BJ (cell line): Measurements from ENCODE around the gene APBB1IP. TPM values are rescaled to one million over a fixed set of nuclear protein-coding genes. Genes with fewer than 3 reads are reported as not detected.

Experiments used
- CTCF ChIA-PET: fragments of 350-600 bp; formaldehyde crosslinking; extraction: SDS; loops from one replicate; lab custom pipeline; 2021; ENCODE audit warnings: antibody characterized with exemption, inconsistent platforms; lab: Yijun Ruan, JAX
- POLR2A ChIA-PET: fragments of 300-600 bp; sonication (Branson Sonifier 250); formaldehyde crosslinking; extraction: SDS; loops from one replicate; lab custom pipeline; 2021; ENCODE audit warnings: antibody characterized with exemption; lab: Charles Lee
- DNase-seq: peaks from one replicate; pipeline ENCODE4 v3.0.0-alpha.2; 2011; ENCODE audit warnings: low read depth
- H3K27me3 ChIP-seq: 2 replicates; pipeline ENCODE4 v1.6.0; 2011; ENCODE audit warnings: low read length; ENCODE audit not compliant: control insufficient read depth, insufficient read depth
- H3K36me3 ChIP-seq: 2 replicates; pipeline ENCODE4 v1.5.1; 2011; ENCODE audit warnings: low read length; ENCODE audit not compliant: control insufficient read depth, insufficient read depth
- H3K4me3 ChIP-seq: 2 replicates; pipeline ENCODE4 v1.5.1; 2011; ENCODE audit warnings: low read depth, mild to moderate bottlenecking, control low read depth, low read length
- polyA plus RNA-seq: library from polyadenylated mRNA; depleted of rRNA; stranded (reverse); fragments of >200 nt; gene quantifications from 2 replicates; pipeline ENCODE4 v1.2.3, GENCODE V29; 2011
- TF ChIP-seq, protein P1 (sequence below): IDR thresholded peaks from 2 replicates; pipeline ENCODE4 v1.5.1; 2011; ENCODE audit warnings: low read depth, mild to moderate bottlenecking, control low read depth, inconsistent platforms, low read length, moderate library complexity; ENCODE audit not compliant: insufficient read depth

Gene APBB1IP
- polyA plus RNA-seq, 1 experiment, result 4.3 TPM

DNA sequence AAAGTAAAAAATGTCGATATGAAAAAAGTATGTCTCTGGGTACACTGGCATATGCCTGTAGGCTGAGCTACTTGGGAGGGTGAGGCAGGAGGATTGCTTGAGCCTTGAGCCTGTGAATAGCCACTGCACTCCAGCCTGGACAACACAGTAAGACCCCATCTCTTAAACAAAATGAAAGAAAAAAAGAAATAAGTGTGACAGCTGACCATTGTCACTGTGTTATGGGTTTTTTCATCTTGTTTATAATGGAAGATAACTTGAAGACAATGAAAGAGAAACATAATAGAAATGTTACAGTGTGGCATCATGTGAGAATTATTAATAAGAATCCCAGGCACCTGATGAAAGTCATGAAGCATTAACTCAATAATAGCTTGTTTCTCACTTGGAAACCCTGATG, 75.0 kb downstream of the APBB1IP start:
- ChIA-PET POLR2A (no interaction called here), CTCF (no interaction called here)
- Histone ChIP-seq H3K36me3 (no peaks in the 10 kb centered on the region), H3K4me3 (no peak overlapping the region), H3K27me3 (no peaks in the 10 kb centered on the region)
- TF ChIP-seq, protein P1, sequence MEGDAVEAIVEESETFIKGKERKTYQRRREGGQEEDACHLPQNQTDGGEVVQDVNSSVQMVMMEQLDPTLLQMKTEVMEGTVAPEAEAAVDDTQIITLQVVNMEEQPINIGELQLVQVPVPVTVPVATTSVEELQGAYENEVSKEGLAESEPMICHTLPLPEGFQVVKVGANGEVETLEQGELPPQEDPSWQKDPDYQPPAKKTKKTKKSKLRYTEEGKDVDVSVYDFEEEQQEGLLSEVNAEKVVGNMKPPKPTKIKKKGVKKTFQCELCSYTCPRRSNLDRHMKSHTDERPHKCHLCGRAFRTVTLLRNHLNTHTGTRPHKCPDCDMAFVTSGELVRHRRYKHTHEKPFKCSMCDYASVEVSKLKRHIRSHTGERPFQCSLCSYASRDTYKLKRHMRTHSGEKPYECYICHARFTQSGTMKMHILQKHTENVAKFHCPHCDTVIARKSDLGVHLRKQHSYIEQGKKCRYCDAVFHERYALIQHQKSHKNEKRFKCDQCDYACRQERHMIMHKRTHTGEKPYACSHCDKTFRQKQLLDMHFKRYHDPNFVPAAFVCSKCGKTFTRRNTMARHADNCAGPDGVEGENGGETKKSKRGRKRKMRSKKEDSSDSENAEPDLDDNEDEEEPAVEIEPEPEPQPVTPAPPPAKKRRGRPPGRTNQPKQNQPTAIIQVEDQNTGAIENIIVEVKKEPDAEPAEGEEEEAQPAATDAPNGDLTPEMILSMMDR, result no peak
- DNase-seq, result no peak

DNA sequence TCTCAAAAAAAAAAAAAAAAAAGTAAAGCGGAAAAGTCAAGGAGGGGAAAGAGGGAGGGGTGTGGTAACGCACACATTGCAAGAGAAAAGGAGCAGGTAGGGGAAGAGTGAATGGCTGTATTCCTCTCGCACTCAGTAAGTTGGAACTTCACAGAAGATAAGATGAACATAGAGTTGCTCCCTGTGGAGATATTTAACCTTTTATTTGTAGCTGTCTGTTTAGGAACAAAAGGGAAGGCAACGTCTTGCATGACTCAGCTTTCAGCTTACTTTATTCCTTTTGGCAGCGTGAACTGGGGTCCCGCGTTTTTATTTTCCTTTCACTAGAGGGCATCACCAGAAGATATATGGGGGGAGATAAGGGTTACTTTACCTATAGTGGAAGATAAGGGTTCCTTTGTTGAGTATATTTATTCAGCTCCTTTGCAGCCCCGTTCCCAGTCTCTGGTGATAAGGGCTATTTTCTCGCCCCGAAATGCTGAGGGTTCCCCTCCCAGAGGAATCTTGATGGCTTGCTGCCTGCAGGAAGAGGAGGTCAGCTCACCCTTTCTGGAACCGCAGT, 78.5 kb downstream of the APBB1IP start:
- TF ChIP-seq, protein P1, result no peak
- no peak for DNase-seq
- ChIA-PET CTCF (interaction anchor here (1.0 kb wide), 1 partner anchor 13 kb away, joined by 5 read pairs; no protein-coding TSS in a partner anchor), POLR2A (no interaction called here)
- H3K27me3 ChIP-seq, result no peaks in the 10 kb centered on the region
- H3K4me3 ChIP-seq, result no peak overlapping the region
- no peaks in the 10 kb centered on the region; the same call in 1 of the 2 replicates for H3K36me3 ChIP-seq

DNA sequence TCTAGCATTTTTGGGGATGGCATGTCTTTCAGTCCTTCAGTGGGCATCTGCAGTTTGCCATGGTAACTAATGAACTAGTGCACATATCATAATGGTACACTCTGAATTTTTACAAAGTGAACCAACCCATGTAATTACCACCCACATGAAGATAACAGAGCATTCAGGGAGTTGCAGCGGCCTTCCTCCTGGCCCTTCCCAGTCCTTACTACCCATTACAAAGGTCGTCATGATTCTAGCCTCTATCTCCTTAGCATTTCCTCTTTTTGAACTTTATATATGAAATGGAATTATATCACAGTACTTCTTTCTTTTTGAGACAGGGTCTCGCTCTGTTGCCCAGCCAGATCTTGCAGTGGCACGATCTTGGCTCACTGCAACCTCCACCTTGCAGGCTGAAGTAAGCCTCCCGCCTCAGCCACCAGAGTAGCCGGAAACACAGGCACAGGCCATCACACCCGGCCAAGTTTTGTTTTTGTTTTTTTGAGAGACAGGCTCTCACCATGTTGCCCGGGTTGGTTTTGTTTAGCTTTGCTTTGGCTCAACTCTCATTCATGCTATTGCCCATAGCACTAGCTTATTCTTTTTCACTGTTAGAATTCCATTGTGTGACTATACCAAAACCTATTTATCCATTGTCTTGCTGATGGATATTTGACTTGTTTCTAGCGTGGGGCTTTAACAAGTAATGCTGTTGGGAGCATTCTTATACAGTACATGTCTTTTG, 79.2 kb downstream of the APBB1IP start:
- Histone ChIP-seq H3K36me3 (no peaks in the 10 kb centered on the region; the same call in 1 of the 2 replicates), H3K4me3 (no peak overlapping the region), H3K27me3 (no peaks in the 10 kb centered on the region)
- DNase-seq, result no peak
- ChIA-PET CTCF (no interaction called here), POLR2A (no interaction called here)
- TF ChIP-seq, protein P1, result no peak

DNA sequence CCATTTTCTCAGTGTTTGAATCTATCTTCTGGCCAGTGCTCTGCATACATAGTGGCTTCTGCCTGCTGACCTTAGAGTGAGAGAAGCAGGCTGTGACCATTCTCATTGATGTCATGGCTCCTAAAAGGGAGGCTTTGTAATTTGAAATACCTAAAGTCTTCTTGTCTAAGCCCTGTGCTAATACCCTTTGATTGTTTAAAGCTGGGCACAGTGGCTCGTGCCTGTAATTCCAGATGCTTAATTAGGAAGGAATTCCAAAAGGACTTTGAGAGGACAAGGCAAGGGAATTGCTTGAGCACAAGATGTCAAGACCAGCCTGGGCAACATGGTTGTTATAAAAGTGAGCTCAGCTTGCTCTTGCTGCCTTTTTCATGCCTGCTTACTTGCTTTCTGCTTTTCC, 81.7 kb downstream of the APBB1IP start:
- Histone ChIP-seq H3K4me3 (no peak overlapping the region), H3K36me3 (no peaks in the 10 kb centered on the region; the same call in 1 of the 2 replicates), H3K27me3 (no peaks in the 10 kb centered on the region)
- POLR2A ChIA-PET, result no interaction called here
- TF ChIP-seq, protein P1, result no peak
- CTCF ChIA-PET, result no interaction called here
- DNase-seq, result no peak

DNA sequence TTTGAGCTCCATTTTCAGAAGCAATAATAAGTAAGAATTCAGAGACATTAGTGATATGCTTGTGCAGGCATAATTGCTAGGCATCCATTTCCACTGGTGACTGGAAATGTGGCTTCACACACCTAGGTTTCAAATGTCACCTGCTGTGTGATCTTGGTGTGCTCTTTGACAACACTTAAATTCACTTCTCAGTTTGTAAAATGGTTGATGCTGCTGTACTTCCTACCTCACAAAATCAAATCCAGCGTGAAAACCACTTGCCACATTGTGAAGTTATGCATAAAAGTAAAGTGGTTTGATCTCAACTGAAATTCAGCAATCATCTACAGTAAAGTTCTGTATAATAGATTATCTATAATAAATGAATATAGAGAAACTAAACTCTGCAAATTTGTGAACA, 82.4 kb downstream of the APBB1IP start:
- no peak overlapping the region for H3K4me3 ChIP-seq
- no peaks in the 10 kb centered on the region; the same call in 1 of the 2 replicates for H3K36me3 ChIP-seq
- DNase-seq, result no peak
- no peaks in the 10 kb centered on the region for H3K27me3 ChIP-seq
- CTCF ChIA-PET, result no interaction called here
- POLR2A ChIA-PET, result no interaction called here
- TF ChIP-seq, protein P1, result no peak
